Fibroblast of skin of right quadriceps (primary cell): ENCODE results near the gene EGFR.
"Not testable (repeated sequence)": the region's sequence is repeated elsewhere in the genome, so short reads cannot be mapped to it uniquely, and the experiment has no call there.

ENCODE experiments used
- DNase-seq: peaks from one replicate; pipeline ENCODE4 v3.0.0-alpha.2; 2013

The EGFR gene

GRCh38 chr7:55150709-55151451 is 132.1 kb downstream of the EGFR start:
- DNase-seq = no peak

DNA sequence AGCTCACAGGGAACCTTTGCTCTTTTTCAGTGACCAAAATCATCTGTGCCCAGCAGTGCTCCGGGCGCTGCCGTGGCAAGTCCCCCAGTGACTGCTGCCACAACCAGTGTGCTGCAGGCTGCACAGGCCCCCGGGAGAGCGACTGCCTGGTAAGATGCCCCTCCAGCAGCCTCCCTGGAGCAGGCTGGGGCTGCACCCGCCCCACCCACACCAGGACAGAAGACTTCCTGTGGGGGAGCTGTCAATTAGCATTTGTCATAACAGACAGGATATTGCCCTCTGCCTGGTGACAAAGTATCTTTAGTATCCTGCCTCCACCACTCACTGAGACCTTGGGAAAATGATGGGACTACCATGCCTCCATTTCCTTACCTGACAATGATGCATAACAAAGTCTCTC is 133.7 kb downstream of the EGFR start:
- DNase-seq = no peak

DNA sequence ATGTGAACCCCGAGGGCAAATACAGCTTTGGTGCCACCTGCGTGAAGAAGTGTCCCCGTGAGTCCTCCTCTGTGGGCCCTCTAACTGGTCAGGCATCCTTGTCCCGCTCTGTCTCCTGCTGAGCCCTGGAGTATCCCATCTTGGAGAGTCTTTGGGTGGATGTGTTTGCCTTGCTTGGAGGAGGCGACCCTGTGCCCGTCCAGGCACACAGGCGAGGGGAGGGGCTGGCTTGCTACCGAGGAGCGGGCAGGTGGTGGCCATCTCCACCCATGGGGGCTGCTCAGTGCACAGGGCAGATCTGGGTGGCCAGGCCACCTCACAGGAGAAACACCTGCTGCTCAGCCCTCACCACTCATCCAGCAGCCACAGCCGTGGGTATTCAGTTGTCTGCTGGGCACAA is 135.3 kb downstream of the EGFR start:
- no peak for DNase-seq

GRCh38 chr7:55155351-55156117 is 136.7 kb downstream of the EGFR start:
- no peak for DNase-seq

- DNase-seq = no peak
These were observed 138.3 kb downstream of the EGFR start for GRCh38 chr7:55156919-55157763.

- no peak for DNase-seq
These were observed 138.9 kb downstream of the EGFR start for GRCh38 chr7:55157764-55158105.

DNA sequence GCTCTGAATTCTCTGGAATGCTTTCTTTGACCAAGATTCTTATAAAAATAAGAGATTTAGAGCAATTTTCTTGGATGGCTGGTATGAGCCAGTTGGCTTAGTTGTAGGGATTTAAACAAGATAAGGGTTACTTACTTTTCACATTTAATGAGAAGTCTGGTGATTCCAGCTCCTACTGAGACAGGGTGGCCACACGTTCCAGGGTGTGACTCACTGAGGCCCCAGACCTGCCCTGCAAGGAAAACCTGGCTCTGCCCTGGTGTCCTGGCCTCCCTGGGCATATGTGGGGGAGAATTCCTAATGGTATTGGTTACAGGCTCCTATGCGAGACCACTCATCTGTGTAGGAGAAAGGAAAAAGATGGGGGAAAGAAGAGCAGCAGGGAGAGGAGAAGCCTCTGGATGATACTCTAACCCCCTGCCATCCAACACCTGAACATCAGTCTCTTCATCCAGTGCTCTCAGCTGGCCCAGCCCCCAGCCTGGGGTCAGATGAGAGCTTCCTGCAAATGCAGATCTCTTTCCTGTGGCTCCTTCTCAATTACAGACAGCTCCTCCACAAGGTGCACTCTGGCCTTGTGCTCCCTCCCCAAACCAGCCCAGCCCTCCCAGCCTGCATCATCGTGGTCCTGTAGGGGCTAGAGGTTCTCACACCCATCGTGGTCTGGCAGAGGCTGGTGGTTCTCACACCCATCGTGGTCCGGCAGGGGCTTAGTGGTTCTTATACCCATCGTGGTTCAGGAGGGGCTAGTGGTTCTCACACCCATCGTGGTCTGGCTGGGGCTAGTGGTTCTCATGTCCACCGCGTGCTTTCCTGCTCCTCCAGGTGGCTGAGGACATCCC is 139.9 kb downstream of the EGFR start:
- peak; percentile 22 for DNase-seq

DNA sequence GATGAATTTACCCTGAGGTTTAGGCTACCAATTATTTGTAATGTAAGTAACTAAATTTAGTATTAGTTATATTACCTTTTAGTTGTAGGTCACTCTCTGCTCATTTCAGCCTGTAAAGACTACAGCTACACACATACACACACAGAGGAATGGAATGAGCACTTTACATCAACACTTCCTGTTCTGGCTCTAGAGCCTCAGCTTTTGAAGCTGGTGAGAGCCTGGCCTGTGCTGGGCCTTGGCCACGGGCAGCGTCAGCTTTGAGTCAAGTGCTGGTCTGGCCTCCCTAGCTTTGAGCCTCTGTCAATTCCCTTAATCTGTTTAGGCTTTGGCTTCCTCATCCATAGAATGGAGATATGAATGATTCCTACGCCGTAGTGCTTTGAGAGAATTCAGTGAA is 141.7 kb downstream of the EGFR start:
- peak; percentile 69 for DNase-seq

DNA sequence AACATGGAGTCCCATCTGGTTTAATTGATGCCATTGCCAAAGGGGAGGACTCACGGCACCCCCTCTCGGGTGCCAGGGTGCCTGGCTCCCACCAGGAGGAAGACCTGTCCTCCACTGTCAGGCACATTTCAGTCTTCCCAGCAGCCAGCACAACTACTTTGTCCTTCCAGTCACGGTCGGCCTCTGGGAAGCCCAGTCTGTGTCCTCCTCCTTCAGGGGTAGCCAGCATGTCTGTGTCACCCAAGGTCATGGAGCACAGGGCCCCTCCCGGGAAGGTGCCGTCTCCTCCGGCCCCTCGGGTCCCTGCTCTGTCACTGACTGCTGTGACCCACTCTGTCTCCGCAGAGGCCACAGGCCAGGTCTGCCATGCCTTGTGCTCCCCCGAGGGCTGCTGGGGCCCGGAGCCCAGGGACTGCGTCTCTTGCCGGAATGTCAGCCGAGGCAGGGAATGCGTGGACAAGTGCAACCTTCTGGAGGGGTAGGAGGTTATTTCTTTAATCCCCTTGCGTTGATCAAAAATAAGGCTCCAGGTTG is 142.4 kb downstream of the EGFR start:
- no peak for DNase-seq

DNA sequence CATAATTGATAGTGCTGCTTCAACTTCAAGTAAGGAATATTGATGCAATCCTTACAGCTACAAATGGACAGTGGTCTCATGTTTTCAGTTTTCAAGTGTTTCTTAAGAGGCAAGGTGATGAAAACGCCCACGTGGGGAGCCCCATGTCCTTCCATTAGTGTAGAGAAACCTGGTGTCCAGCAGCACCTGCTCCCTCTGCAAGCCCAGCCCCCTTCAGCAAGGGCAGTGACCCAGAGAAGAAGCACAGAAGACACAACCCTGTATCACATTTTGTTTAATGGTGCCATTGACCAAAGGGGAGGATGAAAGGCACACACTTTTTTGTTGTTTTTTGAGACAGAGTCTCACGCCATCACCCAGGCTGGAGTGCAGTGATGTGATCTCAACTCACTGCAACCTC is 143.7 kb downstream of the EGFR start:
- DNase-seq = no peak

DNA sequence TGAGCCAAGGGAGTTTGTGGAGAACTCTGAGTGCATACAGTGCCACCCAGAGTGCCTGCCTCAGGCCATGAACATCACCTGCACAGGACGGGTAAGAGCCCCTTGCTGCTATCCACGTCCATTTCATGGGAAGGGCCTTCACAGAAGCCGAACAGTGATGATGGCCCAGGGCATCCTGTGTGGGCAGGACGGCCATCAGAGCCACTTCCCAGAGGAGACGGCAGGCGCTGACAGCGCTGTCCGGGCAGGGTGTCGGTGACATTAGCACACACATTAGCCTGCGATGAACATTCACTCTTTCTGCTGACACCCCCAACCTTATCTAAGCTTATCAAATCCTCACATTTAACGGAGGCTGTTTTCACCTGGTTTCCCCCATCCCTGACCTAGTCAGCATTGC is 144.9 kb downstream of the EGFR start:
- DNase-seq = no peak

GRCh38 chr7:55164527-55164926 is 145.7 kb downstream of the EGFR start:
- DNase-seq = no peak

DNA sequence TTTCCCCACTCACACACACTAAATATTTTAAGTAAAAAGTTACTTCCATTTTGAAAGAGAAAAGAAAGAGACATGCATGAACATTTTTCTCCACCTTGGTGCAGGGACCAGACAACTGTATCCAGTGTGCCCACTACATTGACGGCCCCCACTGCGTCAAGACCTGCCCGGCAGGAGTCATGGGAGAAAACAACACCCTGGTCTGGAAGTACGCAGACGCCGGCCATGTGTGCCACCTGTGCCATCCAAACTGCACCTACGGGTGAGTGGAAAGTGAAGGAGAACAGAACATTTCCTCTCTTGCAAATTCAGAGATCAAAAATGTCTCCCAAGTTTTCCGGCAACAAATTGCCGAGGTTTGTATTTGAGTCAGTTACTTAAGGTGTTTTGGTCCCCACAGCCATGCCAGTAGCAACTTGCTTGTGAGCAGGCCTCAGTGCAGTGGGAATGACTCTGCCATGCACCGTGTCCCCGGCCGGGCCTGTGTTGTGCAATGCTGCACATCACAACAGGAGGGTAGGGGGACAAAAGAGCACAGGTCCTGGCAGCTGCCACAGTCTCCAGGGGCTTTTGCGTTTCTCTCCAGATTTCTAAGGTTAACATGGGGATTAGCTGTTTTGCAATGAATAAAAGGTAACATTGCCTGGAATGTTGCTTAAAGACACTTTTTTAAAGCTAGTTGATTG is 146.5 kb downstream of the EGFR start:
- DNase-seq = no peak

DNA sequence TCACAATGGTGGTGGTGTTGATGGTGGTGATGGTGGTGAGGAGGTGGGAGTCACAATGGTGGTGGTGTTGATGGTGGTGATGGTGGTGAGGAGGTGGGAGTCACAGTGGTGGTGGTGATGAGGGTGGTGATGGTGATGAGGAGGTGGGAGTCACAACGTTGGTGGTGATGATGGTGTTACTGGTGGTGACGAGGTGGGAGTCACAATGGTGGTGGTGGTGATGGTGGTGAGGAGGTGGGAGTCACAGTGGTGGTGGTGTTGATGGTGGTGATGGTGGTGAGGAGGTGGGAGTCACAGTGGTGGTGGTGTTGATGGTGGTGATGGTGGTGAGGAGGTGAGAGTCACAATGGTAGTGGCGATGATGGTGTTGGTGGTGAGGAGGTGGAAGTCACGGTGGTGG is 148.5 kb downstream of the EGFR start:
- not testable (repeated sequence) for DNase-seq

- DNase-seq = no peak
These were observed 151.7 kb downstream of the EGFR start for GRCh38 chr7:55170335-55171069.

GRCh38 chr7:55171157-55171556 is 152.3 kb downstream of the EGFR start:
- no peak for DNase-seq

DNA sequence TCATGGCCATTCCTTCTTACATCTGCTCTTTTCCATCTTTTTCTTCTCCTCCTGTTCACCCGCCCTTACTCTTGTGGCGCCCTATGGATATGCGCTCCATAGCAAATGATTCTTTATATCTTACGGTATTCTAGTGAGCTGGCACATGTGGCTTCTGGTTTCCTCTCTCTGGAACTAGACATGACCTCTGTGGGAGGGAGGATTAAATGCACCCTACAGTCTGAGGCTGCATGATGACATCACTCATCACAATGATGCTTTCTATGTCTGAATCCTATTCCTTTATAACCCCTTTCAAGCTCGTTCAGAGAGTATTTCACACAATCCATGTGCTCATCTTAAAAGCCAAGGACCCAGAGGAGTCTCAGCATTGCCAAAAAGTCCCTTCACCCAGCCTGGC is 153.3 kb downstream of the EGFR start:
- DNase-seq = no peak

DNA sequence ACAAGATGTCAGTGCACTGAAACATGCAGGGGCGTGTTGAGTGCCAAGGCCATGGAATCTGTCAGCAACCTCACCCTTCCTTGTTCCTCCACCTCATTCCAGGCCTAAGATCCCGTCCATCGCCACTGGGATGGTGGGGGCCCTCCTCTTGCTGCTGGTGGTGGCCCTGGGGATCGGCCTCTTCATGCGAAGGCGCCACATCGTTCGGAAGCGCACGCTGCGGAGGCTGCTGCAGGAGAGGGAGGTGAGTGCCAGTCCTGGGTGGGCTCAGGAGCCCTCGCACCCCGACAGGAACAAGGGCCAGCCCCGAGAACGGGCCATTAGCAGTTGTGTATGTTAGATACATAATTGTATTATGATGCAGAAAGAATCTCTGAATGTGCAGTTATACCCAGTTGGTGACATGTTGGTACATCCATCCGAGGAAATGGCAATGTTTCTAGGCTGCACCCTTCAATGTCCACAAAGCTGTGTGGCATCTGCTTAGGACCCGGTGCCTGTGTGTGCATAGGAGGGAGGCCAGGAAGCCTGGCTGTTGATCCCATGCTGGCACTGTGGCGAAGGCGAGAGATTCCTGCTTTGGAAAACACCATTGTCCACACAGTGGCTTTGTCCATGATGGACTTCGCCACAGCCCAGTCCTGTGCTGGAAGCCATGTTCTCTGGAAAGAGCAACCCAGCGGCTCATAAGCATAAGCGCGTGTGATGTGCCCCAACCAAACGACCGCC is 154.2 kb downstream of the EGFR start:
- DNase-seq = no peak

- no peak for DNase-seq
These were observed 154.9 kb downstream of the EGFR start for GRCh38 chr7:55173671-55174070.

GRCh38 chr7:55174456-55174855 is 155.6 kb downstream of the EGFR start:
- no peak for DNase-seq
